Prostate gland (tissue), 2 donors: ENCODE data around the gene SLC12A8. TPM values are rescaled to one million over a fixed set of nuclear protein-coding genes. Genes with fewer than 3 reads are reported as not detected.

Source experiments
- DNase-seq: peaks from one replicate; pipeline ENCODE4 v3.0.0-alpha.2; 2019; ENCODE audit warnings: low spot score
- H3K27ac ChIP-seq, 2 donors: fragments of 200-600 bp; sonication (generic); 2 replicates each; pipeline ENCODE4 v1.5.1; 2017 to 2019
- H3K27me3 ChIP-seq: fragments of 200-600 bp; sonication (generic); replicated peaks from 2 replicates; pipeline ENCODE4 v1.5.1; 2019; ENCODE audit not compliant: insufficient read depth
- H3K36me3 ChIP-seq, 2 donors: fragments of 200-600 bp; sonication (generic); 1 replicate in 1 of 2; 2 replicates in 1 of 2; pipeline versions ENCODE4 v1.5.1 to v1.8.1; 2017 to 2019
- H3K4me1 ChIP-seq: fragments of 200-600 bp; sonication (generic); replicated peaks from 2 replicates; pipeline ENCODE4 v1.5.1; 2019
- H3K4me3 ChIP-seq, 2 donors: fragments of 200-600 bp; sonication (generic); 2 replicates each; pipeline ENCODE4 v1.5.1; 2017 to 2019
- H3K9me3 ChIP-seq: fragments of 200-600 bp; sonication (generic); 2 replicates; pipeline ENCODE4 v1.5.1; 2017
- CTCF ChIP-seq, 4 experiments: fragments of 200-600 bp in 2 of 4; fragments of 450-650 bp in 2 of 4; sonication (generic) in 2 of 4; IDR thresholded peaks; 1 replicate in 3 of 4; 2 replicates in 1 of 4; pipeline ENCODE4 v1.5.1; 2016 to 2019; ENCODE audit warnings: antibody characterized with exemption in 4 of 4, mild to moderate bottlenecking in 2 of 4, moderate library complexity in 2 of 4
- POLR2A ChIP-seq: fragments of 450-650 bp; IDR thresholded peaks from one replicate; pipeline ENCODE4 v1.6.1; 2016; ENCODE audit warnings: antibody characterized with exemption, mild to moderate bottlenecking
- POLR2AphosphoS5 ChIP-seq: sonication (generic); formaldehyde crosslinking; IDR thresholded peaks from one replicate; pipeline ENCODE4 v1.6.1; 2017; ENCODE audit warnings: antibody characterized with exemption
- WGBS: methylation state at CpG from one replicate; pipeline ENCODE4 v1.1.5; 2018; 5-methylcytosine and 5-hydroxymethylcytosine counted together
- intact Hi-C: fragments of 100-400 bp; cut with DNase I; formaldehyde crosslinking; loops from one replicate; pipeline ENCODE4 v1.14.2; 2022
- total RNA-seq, 2 donors: library from RNA; depleted of rRNA; stranded (reverse); fragments of >200 nt; gene quantifications; one replicate each; pipeline ENCODE4 v1.1.0, GENCODE V29; 2016

SLC12A8 gene
- total RNA-seq, 2 donors from 2014 or later: 6.5 to 16.4 TPM

- no peak overlapping the region for H3K4me3 ChIP-seq
- no peaks in the 10 kb centered on the region for H3K27me3 ChIP-seq
- no peak overlapping the region for H3K27ac ChIP-seq
- no peak for DNase-seq
- TF ChIP-seq CTCF (IDR thresholded peaks at IDR 0.05): no peak
- TF ChIP-seq POLR2AphosphoS5: no peak
- TF ChIP-seq POLR2A: no peak
- WGBS: 88% methylated on average over 3 of the region's 3 CpGs
- intact Hi-C loops: loop anchor here (5.0 to 10.0 kb wide), 2 partner anchors 83 to 536 kb away; partner anchors contain the start of gene OSBPL11
- no peaks in the 10 kb centered on the region for H3K9me3 ChIP-seq
- no peaks in the 10 kb centered on the region for H3K4me1 ChIP-seq
- no peaks in the 10 kb centered on the region for H3K36me3 ChIP-seq
These were observed 153.6 kb downstream of the SLC12A8 start for GRCh38 chr3:125058959-125059358.

GRCh38 chr3:125058529-125058928 lies 154.0 kb downstream of the SLC12A8 start:
- Histone ChIP-seq H3K27ac (no peak overlapping the region), H3K4me1 (no peaks in the 10 kb centered on the region), H3K27me3 (no peaks in the 10 kb centered on the region), H3K9me3 (no peaks in the 10 kb centered on the region), H3K36me3 (no peaks in the 10 kb centered on the region), H3K4me3 (no peak overlapping the region)
- TF ChIP-seq POLR2A: no peak
- no peak for TF ChIP-seq CTCF (IDR thresholded peaks at IDR 0.05)
- no peak for TF ChIP-seq POLR2AphosphoS5
- intact Hi-C loops: loop anchor here (5.0 to 10.0 kb wide), 2 partner anchors 84 to 536 kb away; partner anchors contain the start of gene OSBPL11
- DNase-seq: no peak
- WGBS: 71% methylated on average over 3 of the region's 3 CpGs

- intact Hi-C loops: loop anchor here (5.0 to 10.0 kb wide), 2 partner anchors 85 to 537 kb away; partner anchors contain the start of gene OSBPL11
- DNase-seq: no peak
- Histone ChIP-seq H3K36me3 (no peaks in the 10 kb centered on the region), H3K4me1 (peaks cover 2% of the 10 kb centered on the region), H3K27ac (peak overlapping the region; percentile 27 to 77), H3K9me3 (no peaks in the 10 kb centered on the region), H3K27me3 (no peaks in the 10 kb centered on the region), H3K4me3 (no peak overlapping the region)
- TF ChIP-seq POLR2AphosphoS5: peak; percentile 23
- TF ChIP-seq CTCF (IDR thresholded peaks at IDR 0.05): no peak
- WGBS: 60% methylated on average over 3 of the region's 3 CpGs
These were observed 155.2 kb downstream of the SLC12A8 start for GRCh38 chr3:125057186-125057850.

GRCh38 chr3:125055913-125056745 lies 156.4 kb downstream of the SLC12A8 start, which contains the start of gene HEG1:
Gene HEG1 (minus strand): TSS chr3:125055997. CDS start chr3:125055890, 107 bp downstream.
- Histone ChIP-seq H3K36me3 (no peaks in the 10 kb centered on the region), H3K4me3 (peak within 1 kb of the TSS; percentile 53 to 55), H3K27me3 (no peaks in the 10 kb centered on the region), H3K4me1 (peaks cover 5% of the 10 kb centered on the region), H3K27ac (peak within 1 kb of the TSS; percentile 77 to 80), H3K9me3 (no peaks in the 10 kb centered on the region)
- peak; percentile 84 for DNase-seq
- under 1% methylated on average over 48 of the region's 67 CpGs for WGBS
- intact Hi-C loops: loop anchor here (2.0 to 10.0 kb wide), 3 partner anchors 53 to 539 kb away; partner anchors contain the start of gene OSBPL11
- TF ChIP-seq POLR2A: peak; percentile 66
- peak; percentile 33 for TF ChIP-seq POLR2AphosphoS5
- peak in 1 of 4 experiments; percentile 2 for TF ChIP-seq CTCF (IDR thresholded peaks at IDR 0.05)
